Astrocyte of the spinal cord (primary cell): Measurements from ENCODE around the gene SERPINA3.

ENCODE experiments used
- DNase-seq: peaks from one replicate; pipeline ENCODE4 v3.0.0; 2011; ENCODE audit warnings: low read depth, low spot score
- H3K4me3 ChIP-seq: 2 replicates; pipeline ENCODE4 v1.5.1; 2011; ENCODE audit warnings: low read depth, mild to moderate bottlenecking, low read length, moderate library complexity
- in situ Hi-C: cut with HindIII; loops from 2 replicates; pipeline ENCODE4 v1.10.0; 2017; ENCODE audit warnings: low sequenced_read_pairs
- TF ChIP-seq, protein P1 (sequence below): IDR thresholded peaks from 2 replicates; pipeline ENCODE4 v1.5.1; 2012; ENCODE audit warnings: low read depth, mild to moderate bottlenecking, low read length, inconsistent platforms

SERPINA3 gene

DNA sequence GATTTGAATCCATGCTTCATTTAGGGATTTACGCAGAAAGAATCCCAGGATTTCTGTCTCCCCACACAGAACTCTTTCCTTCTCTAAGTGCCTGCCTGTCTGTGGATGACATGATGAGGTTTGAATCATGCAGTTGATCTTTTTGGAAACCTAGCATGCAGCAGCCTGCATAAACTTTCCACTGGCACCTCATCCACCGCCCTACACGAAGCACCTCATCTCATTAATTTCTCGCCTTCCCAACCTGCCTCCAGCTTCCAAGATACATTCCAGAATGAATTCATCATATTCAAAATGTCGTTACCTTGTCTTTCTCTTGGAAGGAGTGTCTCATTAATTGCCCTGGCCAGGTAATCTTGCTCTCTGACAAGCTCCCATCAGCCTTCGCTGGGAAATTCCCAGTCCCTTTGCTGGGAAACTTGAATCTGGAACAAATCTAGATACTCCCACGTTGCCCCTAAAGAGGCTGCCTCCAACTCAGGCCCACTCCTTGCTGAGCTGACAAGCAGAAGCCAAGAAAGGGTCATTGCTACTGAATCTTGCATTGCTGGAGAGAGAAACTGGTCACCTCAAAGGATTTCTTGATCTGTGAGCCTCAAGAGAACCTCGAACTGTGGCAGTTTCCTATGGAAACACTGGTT lies 48.2 kb downstream of the SERPINA3 start:
- TF ChIP-seq, protein P1, sequence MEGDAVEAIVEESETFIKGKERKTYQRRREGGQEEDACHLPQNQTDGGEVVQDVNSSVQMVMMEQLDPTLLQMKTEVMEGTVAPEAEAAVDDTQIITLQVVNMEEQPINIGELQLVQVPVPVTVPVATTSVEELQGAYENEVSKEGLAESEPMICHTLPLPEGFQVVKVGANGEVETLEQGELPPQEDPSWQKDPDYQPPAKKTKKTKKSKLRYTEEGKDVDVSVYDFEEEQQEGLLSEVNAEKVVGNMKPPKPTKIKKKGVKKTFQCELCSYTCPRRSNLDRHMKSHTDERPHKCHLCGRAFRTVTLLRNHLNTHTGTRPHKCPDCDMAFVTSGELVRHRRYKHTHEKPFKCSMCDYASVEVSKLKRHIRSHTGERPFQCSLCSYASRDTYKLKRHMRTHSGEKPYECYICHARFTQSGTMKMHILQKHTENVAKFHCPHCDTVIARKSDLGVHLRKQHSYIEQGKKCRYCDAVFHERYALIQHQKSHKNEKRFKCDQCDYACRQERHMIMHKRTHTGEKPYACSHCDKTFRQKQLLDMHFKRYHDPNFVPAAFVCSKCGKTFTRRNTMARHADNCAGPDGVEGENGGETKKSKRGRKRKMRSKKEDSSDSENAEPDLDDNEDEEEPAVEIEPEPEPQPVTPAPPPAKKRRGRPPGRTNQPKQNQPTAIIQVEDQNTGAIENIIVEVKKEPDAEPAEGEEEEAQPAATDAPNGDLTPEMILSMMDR = no peak
- in situ Hi-C loops = no loop called here
- no peak for DNase-seq
- H3K4me3 ChIP-seq = no peak overlapping the region

DNA sequence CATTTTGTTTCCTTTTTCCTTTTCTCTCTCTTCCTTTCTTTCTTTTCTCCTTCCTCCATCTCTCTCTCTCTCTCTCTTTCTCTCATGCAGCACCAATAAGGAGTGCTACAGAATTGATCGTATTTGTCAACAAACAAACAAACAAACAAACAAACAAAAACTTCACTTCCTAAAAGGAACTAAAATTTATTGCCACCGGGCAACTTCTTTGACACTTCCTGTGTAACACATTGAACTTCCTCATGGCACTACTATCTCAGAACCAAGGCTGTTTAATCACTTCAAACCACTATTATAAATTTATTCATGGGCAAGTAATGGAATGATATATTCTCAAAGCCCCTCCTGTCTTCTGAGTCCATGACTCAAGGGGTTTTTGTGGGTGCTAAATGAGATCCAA lies 51.3 kb downstream of the SERPINA3 start:
- no peak for DNase-seq
- no peak overlapping the region for H3K4me3 ChIP-seq
- TF ChIP-seq, protein P1 = no peak
- in situ Hi-C loops = no loop called here

DNA sequence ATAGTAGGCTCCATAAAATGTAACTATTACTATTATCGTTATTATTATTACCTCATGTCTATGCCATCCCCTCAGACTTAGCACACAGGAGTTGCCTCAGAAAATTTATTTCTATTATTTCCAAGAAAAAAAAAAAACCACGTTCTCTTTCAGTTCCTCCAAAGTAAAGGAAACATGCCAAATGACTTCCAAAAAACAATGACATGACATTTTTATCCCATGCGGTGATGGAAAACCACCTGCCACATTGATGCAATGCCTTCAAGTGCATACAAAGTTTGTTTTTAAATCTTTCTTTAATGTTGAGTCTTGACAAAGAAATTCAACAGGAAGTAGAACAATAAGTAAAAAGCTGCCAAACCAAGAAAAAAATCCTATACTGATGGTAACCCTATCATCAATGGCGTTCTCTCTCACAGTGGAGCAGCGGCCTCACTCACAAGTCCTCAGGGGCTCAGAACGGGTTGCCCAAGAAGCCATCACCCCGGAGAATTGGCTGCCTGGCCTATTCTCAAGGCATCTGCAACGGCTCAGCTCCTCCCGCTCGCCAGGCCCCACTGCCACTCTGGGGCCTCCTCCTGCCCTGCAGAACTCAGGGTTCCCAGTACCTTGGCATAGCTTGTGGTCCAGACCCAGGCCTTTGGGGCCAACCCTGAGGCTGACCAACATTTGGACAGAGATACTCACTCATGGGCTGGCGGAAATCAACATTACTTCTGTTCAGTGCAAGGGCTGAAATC lies 51.9 kb downstream of the SERPINA3 start:
- H3K4me3 ChIP-seq = no peak overlapping the region
- no peak for DNase-seq
- in situ Hi-C loops = no loop called here
- TF ChIP-seq, protein P1 = no peak

DNA sequence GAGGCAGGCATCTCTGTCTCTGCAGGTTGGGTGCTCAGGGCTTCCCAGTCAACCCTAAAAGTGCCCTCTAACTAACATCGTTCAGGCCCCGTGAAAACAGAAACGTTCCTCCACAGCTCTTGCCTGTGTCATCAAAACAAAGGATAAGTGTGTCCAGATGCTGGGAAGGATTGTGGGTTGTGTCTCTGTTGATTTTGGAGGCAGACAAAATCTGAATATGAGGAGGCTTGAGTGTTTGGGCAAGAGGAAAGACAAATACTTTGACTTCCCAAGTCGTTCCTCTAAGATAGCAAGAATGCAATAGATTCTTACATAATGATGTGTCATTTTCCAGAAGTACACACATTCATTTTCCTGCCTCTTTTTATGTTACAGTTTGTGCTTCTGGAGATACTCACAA lies 52.9 kb downstream of the SERPINA3 start:
- TF ChIP-seq, protein P1 = no peak
- no peak overlapping the region for H3K4me3 ChIP-seq
- peak; percentile 86 for DNase-seq
- in situ Hi-C loops = no loop called here

DNA sequence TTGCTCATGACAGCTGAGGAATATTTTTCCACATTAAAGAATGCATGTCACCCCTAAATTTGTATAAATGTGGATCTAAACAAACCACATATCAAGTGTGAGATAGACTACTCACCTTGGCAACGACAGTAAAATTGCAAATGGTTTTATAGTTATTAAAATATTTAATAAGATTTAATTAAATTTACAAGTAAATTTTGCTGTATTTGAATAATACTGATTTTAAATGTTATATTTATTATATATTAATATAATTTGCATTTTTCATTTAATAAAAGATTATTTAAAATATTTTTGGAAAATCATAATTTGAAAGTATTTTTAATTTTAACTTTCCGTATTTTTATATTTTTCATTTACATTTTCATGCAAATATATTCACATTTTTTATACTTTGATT lies 53.4 kb downstream of the SERPINA3 start:
- TF ChIP-seq, protein P1 = no peak
- H3K4me3 ChIP-seq = no peak overlapping the region
- in situ Hi-C loops = no loop called here
- no peak for DNase-seq

DNA sequence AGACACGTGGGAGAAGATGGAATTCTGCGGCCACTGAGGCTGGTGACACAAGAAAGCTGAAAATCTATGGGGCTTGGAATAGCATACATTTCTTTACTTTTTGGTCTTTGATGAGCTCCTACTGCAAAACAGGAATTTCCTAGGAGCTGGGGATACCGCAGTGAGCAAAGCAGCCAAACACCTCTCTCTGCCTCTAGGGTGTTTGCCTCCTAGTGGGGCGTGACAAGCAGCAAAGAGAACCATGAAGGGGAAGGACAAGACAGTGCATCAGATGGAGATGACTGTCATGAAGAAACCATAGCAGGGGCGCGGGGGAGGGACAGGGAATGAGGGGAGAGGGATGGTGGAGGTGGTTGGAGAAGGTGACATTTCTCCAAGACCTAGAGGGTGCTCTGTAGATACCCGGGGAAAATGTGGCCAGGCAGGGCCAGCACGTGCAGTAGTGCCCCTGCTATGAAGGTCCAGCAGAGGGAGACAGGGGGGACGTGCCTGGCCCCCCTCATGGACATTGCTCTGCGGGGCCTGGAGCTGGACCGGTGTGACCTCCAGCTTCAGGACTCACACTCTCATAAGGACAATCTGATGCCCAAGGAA lies 58.6 kb downstream of the SERPINA3 start:
- DNase-seq = no peak
- in situ Hi-C loops = no loop called here
- no peak overlapping the region for H3K4me3 ChIP-seq
- TF ChIP-seq, protein P1 = no peak
